Measurements from ENCODE around the gene ZNF438.
"Not testable (repeated sequence)": the region's sequence is repeated elsewhere in the genome, so short reads cannot be mapped to it uniquely, and the experiment has no call there.

ZNF438 gene

GRCh38 chr10:30803058-30803457, 228.6 kb downstream of the ZNF438 start:
- no peak for DNase-seq (ENCODE audit: low read depth)

GRCh38 chr10:30800368-30800767, 231.3 kb downstream of the ZNF438 start:
- DNase-seq (ENCODE audit: low read depth): no peak

GRCh38 chr10:30798646-30799185, 232.9 kb downstream of the ZNF438 start:
- no peak for DNase-seq (ENCODE audit: low read depth)

GRCh38 chr10:30795024-30795423, 236.6 kb downstream of the ZNF438 start:
- DNase-seq (ENCODE audit: low read depth): not testable (repeated sequence)

All from fibroblast of the conjunctiva (primary cell).